BLaER1 (cell line): ENCODE results near the gene KCNA1.
A peak's percentile ranks its signal among the peaks of the same experiment; 100 is the strongest.

Source experiments
- H3K27ac ChIP-seq: shearing (Covaris generic); formaldehyde crosslinking; 2 replicates; pipeline ENCODE4 v1.8.1; 2022
- H3K27me3 ChIP-seq: shearing (Covaris generic); formaldehyde crosslinking; 2 replicates; pipeline ENCODE4 v1.8.1; 2022
- H3K36me3 ChIP-seq: shearing (Covaris generic); formaldehyde crosslinking; 2 replicates; pipeline ENCODE4 v1.8.1; 2022
- H3K4me1 ChIP-seq: shearing (Covaris generic); formaldehyde crosslinking; 2 replicates; pipeline ENCODE4 v1.8.1; 2022
- H3K4me2 ChIP-seq: shearing (Covaris generic); formaldehyde crosslinking; 2 replicates; pipeline ENCODE4 v1.8.1; 2022
- H3K4me3 ChIP-seq: shearing (Covaris generic); formaldehyde crosslinking; 2 replicates; pipeline ENCODE4 v1.8.1; 2022
- H3K9ac ChIP-seq: shearing (Covaris generic); formaldehyde crosslinking; 2 replicates; pipeline ENCODE4 v1.8.1; 2022
- H3K9me3 ChIP-seq: shearing (Covaris generic); formaldehyde crosslinking; 2 replicates; pipeline ENCODE4 v1.8.1; 2022
- H4K20me1 ChIP-seq: shearing (Covaris generic); formaldehyde crosslinking; 2 replicates; pipeline ENCODE4 v1.8.1; 2022
- Cebpa-rat ChIP-seq: shearing (Covaris generic); IDR thresholded peaks from 2 replicates; pipeline ENCODE4 v1.8.1; 2022

Gene KCNA1

DNA sequence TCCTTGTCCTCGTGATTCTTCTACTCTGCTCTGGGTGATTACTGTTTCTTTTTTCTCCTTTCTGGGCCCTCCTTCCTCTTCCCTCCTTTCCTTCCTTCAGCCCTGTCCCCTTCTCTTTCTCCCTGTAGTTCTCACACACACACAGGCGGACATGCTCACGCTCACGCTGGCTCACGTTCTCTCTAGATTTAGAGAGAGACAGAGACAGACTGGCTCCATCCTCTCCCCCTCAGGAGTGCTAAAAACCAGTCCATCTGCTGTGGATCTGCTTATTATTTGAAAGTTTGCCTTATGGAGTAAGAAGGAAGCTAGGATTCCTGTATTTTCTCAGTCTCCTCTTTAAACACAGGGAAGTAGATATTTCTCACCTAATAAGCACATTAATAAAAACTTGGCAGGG is 48.1 kb downstream of the KCNA1 start:
- Histone ChIP-seq H3K4me3 (no peak overlapping the region), H3K9me3 (no peaks in the 10 kb centered on the region), H4K20me1 (no peaks in the 10 kb centered on the region), H3K4me2 (peak overlapping the region; percentile 87), H3K27me3 (no peaks in the 10 kb centered on the region), H3K36me3 (no peaks in the 10 kb centered on the region), H3K27ac (peak overlapping the region; percentile 64), H3K9ac (no peak overlapping the region), H3K4me1 (peaks cover 92% of the 10 kb centered on the region)
- TF ChIP-seq Cebpa-rat = no peak

DNA sequence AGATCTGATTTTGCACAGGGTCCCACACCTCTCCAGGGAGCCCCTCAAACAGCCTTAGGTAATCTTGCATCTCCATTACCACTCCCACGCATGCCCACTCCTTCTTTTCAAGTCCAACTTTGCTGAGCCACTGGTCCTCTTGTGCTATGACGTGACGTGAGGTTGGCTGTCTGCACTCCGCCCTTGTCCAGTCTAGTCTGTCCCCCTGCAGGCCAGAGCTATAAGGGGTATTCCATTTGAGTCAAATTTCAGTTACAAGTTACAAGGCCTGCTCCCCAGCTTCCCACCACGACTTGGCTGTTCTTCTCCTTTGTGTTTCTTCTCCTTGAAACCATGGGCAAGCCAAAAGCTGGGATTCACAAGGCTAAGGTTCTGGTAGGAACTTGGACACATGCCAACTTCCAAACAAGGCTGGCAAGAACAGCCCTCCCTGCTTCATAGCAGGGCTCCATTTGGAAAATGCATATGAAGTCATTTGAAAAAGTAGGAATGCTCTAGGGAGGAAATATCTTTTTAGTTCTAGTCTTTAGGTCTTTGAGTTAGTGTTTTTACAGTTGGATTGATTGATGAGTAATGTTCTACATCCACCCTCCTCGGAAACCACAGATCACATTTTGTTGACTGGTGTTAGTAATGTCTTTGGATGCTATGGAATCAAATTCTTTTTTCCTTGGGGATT is 49.1 kb downstream of the KCNA1 start:
- Histone ChIP-seq H3K4me1 (peaks cover 89% of the 10 kb centered on the region), H3K4me2 (peak overlapping the region; percentile 87), H3K27ac (peak overlapping the region; percentile 79), H3K36me3 (no peaks in the 10 kb centered on the region), H4K20me1 (no peaks in the 10 kb centered on the region), H3K9ac (no peak overlapping the region), H3K9me3 (no peaks in the 10 kb centered on the region), H3K4me3 (no peak overlapping the region), H3K27me3 (no peaks in the 10 kb centered on the region)
- no peak for TF ChIP-seq Cebpa-rat

DNA sequence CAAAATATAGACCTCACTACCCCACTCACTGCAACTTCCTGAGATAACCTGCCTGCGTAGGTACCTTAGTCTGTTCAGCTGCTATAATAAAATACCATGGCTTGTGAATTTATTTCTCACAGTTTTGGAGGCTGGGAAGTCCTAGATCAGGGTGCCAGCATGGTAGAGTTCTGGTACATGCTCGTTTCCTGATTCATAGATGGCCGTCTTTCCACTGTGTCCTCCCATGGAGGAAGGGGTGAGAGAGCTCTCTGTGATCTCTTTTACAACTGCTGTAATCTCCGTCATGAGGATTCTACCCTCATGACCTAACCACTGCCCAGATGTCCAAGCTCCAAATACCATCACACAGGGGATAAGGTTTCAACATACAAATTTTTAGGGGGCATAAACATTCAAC is 49.7 kb downstream of the KCNA1 start:
- Histone ChIP-seq H4K20me1 (no peaks in the 10 kb centered on the region), H3K9ac (peak overlapping the region; percentile 20; the same call in 1 of the 2 replicates), H3K27me3 (no peaks in the 10 kb centered on the region), H3K4me1 (peaks cover 84% of the 10 kb centered on the region), H3K4me3 (no peak overlapping the region), H3K9me3 (no peaks in the 10 kb centered on the region), H3K36me3 (no peaks in the 10 kb centered on the region), H3K27ac (peak overlapping the region; percentile 79), H3K4me2 (peak overlapping the region; percentile 87)
- TF ChIP-seq Cebpa-rat = no peak

DNA sequence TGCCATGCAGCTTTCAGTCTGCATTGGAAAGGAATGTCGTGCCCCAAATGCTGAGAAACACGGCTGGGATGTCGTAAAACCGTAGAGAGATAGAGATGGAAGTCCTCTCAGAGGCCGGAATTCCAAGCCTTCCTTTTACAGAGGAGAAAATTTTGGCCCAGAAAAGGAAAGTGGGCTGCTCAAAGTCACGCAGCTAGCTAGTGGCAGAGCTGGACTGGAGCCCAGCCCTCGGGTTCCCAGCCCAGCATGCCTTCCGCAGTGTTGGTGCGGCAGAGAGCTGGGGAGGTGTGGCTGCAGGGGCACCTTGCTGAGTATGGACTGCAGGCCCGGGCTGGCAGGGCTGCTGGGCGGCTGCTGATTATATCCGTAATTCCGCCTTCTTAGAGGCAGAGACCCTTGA is 50.3 kb downstream of the KCNA1 start:
- H3K4me2 ChIP-seq = peak overlapping the region; percentile 87
- H3K9ac ChIP-seq = peak overlapping the region; percentile 20; the same call in 1 of the 2 replicates
- no peaks in the 10 kb centered on the region for H4K20me1 ChIP-seq
- no peaks in the 10 kb centered on the region for H3K27me3 ChIP-seq
- H3K4me3 ChIP-seq = no peak overlapping the region
- peaks cover 77% of the 10 kb centered on the region for H3K4me1 ChIP-seq
- no peak for TF ChIP-seq Cebpa-rat
- peak overlapping the region; percentile 79 for H3K27ac ChIP-seq
- H3K9me3 ChIP-seq = no peaks in the 10 kb centered on the region
- no peaks in the 10 kb centered on the region for H3K36me3 ChIP-seq

DNA sequence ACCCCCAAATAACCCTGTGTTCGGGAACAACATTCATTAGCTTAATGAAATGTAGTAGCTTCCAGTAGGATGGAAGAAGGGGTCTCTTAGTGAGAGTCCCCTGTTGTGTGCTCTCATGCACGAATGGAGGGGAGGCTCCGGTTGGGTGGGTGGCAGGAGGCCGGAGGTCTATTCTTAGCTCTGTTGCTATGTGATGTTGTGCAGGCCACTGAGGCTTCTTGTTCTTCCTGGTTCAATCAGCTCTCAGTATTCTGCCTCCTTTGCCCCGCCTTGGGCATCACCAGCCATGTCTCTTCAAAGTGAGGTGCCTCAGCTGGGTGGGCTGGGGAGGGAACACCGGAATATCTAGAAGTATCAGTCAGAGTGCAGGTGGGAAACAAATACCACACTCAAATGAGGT is 50.8 kb downstream of the KCNA1 start:
- H3K4me2 ChIP-seq = peak overlapping the region; percentile 87
- H3K9ac ChIP-seq = peak overlapping the region; percentile 20; the same call in 1 of the 2 replicates
- TF ChIP-seq Cebpa-rat = no peak
- no peaks in the 10 kb centered on the region for H3K36me3 ChIP-seq
- no peaks in the 10 kb centered on the region for H3K9me3 ChIP-seq
- H3K4me3 ChIP-seq = no peak overlapping the region
- H3K27ac ChIP-seq = peak overlapping the region; percentile 79
- no peaks in the 10 kb centered on the region for H3K27me3 ChIP-seq
- peaks cover 72% of the 10 kb centered on the region for H3K4me1 ChIP-seq
- no peaks in the 10 kb centered on the region for H4K20me1 ChIP-seq

DNA sequence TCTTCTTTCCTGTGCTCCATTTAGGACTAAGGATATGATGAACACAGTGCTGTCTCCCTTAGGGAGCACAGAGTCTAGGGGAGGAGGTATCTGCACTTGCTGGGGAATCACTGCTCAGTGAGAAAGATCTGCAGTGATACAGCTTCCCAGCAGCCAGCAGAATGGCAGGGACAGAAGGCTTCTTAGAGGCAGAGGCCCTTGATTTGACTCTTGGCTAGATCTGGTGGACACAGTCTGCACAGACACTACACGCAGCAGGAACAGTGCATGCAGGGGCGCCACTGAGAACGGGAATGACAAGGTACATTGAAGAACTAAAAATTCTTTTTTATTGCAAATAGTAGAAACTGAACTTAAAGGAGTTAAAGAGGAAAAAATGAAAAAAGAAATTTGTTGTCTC is 51.6 kb downstream of the KCNA1 start:
- no peaks in the 10 kb centered on the region for H4K20me1 ChIP-seq
- no peaks in the 10 kb centered on the region for H3K27me3 ChIP-seq
- H3K27ac ChIP-seq = peak overlapping the region; percentile 79
- H3K9ac ChIP-seq = no peak overlapping the region
- H3K36me3 ChIP-seq = no peaks in the 10 kb centered on the region
- H3K4me3 ChIP-seq = no peak overlapping the region
- no peak for TF ChIP-seq Cebpa-rat
- H3K4me1 ChIP-seq = peaks cover 64% of the 10 kb centered on the region
- no peaks in the 10 kb centered on the region for H3K9me3 ChIP-seq
- peak overlapping the region; percentile 87 for H3K4me2 ChIP-seq

DNA sequence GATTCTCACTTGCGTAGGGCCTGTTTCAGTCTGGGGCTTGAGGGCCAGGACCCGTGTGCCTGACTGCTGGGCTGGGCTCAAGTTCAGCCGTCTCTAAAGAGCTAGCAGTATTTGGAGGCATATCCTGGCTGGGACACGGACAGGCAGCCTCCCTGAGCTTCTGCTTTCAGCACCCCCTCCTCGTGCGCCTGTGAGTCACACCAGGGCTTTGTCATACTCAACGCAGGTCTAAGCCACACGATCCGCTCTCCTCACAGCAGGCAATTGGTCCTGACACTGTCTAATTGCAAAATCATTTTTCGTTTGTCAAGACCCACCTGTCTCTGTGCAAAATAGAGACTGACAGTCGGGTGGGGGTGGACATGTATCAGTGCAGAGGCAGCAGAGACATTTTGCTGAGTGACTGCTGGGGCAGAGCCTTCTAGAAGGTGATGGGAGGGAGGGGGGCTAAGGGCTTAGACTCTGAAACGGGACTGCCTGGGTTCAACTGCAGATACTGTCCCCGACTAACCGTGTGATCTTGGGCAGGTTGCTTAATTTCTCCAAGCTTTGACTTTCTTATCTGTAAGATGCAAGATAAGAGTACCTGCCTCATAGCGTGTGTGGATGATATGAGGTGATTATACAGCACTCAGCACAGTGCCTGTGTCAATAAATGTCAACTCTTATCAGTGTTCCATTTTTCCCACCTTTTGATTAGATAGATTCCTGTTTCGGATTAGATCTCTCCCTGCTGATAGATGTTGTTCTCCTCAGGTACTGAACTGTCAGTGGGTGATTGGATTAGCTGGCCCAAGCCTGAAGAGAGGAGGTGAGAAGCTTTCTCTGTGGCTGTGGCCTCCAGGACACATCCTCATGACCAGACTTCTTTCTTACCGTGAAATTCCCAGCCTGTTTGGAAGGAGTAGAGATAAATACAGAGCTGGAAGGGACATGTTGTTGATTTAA is 53.1 kb downstream of the KCNA1 start:
- Histone ChIP-seq H3K36me3 (no peaks in the 10 kb centered on the region), H3K27me3 (no peaks in the 10 kb centered on the region), H3K27ac (no peak overlapping the region), H3K4me2 (peak overlapping the region; percentile 87; the same call in 1 of the 2 replicates), H4K20me1 (no peaks in the 10 kb centered on the region), H3K4me3 (no peak overlapping the region), H3K4me1 (peaks cover 55% of the 10 kb centered on the region), H3K9me3 (no peaks in the 10 kb centered on the region), H3K9ac (no peak overlapping the region)
- TF ChIP-seq Cebpa-rat = no peak
